Neural progenitor cell (in vitro differentiated cells): Measurements from ENCODE around the gene COL4A2. TPM values are rescaled to one million over a fixed set of nuclear protein-coding genes. Genes with fewer than 3 reads are reported as not detected.
A peak's percentile ranks its signal among the peaks of the same experiment; 100 is the strongest.

Experiments used
- DNase-seq: peaks from one replicate; pipeline ENCODE4 v3.0.0-alpha.2; 2016; ENCODE audit warnings: low spot score
- H2AFZ ChIP-seq: fragments of 200-600 bp; sonication (generic); replicated peaks from 2 replicates; pipeline ENCODE4 v1.6.1; 2016; ENCODE audit warnings: antibody characterized with exemption
- H3F3A ChIP-seq: fragments of 200-600 bp; sonication (generic); 2 replicates; pipeline ENCODE4 v1.6.1; 2016; ENCODE audit warnings: antibody characterized with exemption, low read depth
- H3K27ac ChIP-seq: fragments of 200-600 bp; sonication (generic); 2 replicates; pipeline ENCODE4 v1.5.1; 2016; ENCODE audit warnings: mild to moderate bottlenecking
- H3K27me3 ChIP-seq: fragments of 200-600 bp; sonication (generic); 2 replicates; pipeline ENCODE4 v1.6.1; 2016; ENCODE audit warnings: mild to moderate bottlenecking, moderate library complexity
- H3K36me3 ChIP-seq: fragments of 200-600 bp; sonication (generic); 2 replicates; pipeline ENCODE4 v1.5.1; 2016
- H3K4me1 ChIP-seq: fragments of 200-600 bp; sonication (generic); 2 replicates; pipeline ENCODE4 v1.6.1; 2016; ENCODE audit warnings: mixed run types
- H3K4me2 ChIP-seq: fragments of 200-600 bp; sonication (generic); 2 replicates; pipeline ENCODE4 v1.6.1; 2016
- H3K4me3 ChIP-seq: fragments of 200-600 bp; sonication (generic); 2 replicates; pipeline ENCODE4 v1.5.1; 2016
- H3K79me2 ChIP-seq: fragments of 200-600 bp; sonication (generic); 2 replicates; pipeline ENCODE4 v1.6.1; 2016; ENCODE audit warnings: low read depth
- H3K9ac ChIP-seq: fragments of 200-600 bp; sonication (generic); 2 replicates; pipeline ENCODE4 v1.6.1; 2016
- H3K9me3 ChIP-seq: fragments of 200-600 bp; sonication (generic); 2 replicates; pipeline ENCODE4 v1.5.1; 2016; ENCODE audit warnings: low read depth
- H4K20me1 ChIP-seq: fragments of 200-600 bp; sonication (generic); 2 replicates; pipeline ENCODE4 v1.6.1; 2016; ENCODE audit warnings: low read depth
- H3K27ac Mint-ChIP-seq: 3 replicates; pipeline ENCODE4 v1.8.0; 2021; ENCODE audit warnings: mixed read lengths
- H3K27me3 Mint-ChIP-seq: 2 replicates; pipeline ENCODE4 v1.8.0; 2022; ENCODE audit warnings: low read depth, mild to moderate bottlenecking, inconsistent platforms, moderate library complexity, mixed read lengths; ENCODE audit not compliant: insufficient read depth
- H3K36me3 Mint-ChIP-seq: 3 replicates; pipeline ENCODE4 v1.8.0; 2021; ENCODE audit warnings: mixed read lengths
- H3K4me1 Mint-ChIP-seq: 3 replicates; pipeline ENCODE4 v1.8.0; 2021; ENCODE audit warnings: mixed read lengths
- H3K4me3 Mint-ChIP-seq: 3 replicates; pipeline ENCODE4 v1.8.0; 2021; ENCODE audit warnings: mild to moderate bottlenecking, moderate library complexity, mixed read lengths
- H3K9me3 Mint-ChIP-seq: 3 replicates; pipeline ENCODE4 v1.8.0; 2020; ENCODE audit warnings: mixed read lengths
- EZH2 ChIP-seq: fragments of 200-600 bp; sonication (generic); IDR thresholded peaks from 2 replicates; pipeline ENCODE4 v1.6.1; 2017; ENCODE audit warnings: antibody characterized with exemption, mild to moderate bottlenecking, moderate library complexity
- EZH2phosphoT487 ChIP-seq: fragments of 200-600 bp; sonication (generic); IDR thresholded peaks from 2 replicates; pipeline ENCODE4 v1.6.1; 2017; ENCODE audit warnings: antibody characterized with exemption
- total RNA-seq: library from RNA; depleted of rRNA; stranded (reverse); fragments of >200 nt; gene quantifications from 2 replicates; pipeline ENCODE4 v1.2.3, GENCODE V29; 2015; ENCODE audit warnings: low replicate concordance
- TF ChIP-seq, protein P1 (sequence below): fragments of 200-600 bp; sonication (generic); IDR thresholded peaks from 2 replicates; pipeline ENCODE4 v1.5.1; 2017; ENCODE audit warnings: antibody characterized with exemption, mild to moderate bottlenecking

The COL4A2 gene
- total RNA-seq, 1 donor from 2014 or later, result 73.6 TPM

DNA sequence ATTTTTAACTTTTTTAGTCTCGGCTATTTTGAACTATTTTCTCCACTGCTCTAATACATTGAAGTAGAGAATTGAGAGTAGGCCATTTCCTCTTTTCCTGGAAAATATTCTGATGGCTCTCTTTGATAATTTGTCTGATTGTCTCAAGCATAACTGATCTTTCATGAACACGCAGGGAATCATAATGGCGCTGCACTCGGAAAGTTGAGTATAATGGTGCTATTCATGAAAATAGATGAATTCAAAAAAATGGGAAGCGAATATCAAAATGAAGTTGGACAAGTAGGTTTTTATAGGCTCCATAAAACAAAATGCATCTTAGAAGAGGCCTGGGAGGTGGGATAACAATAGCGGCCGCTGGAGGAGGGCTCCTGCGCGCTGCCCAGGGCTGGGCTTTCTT, 29.0 kb downstream of the COL4A2 start:
- Histone ChIP-seq H3K79me2 (peaks cover 56% of the 10 kb centered on the region), H3K9me3 (no peaks in the 10 kb centered on the region), H3K4me2 (no peak overlapping the region), H3K4me3 (no peak overlapping the region), H3F3A (peaks cover 27% of the 10 kb centered on the region), H3K36me3 (no peaks in the 10 kb centered on the region), H4K20me1 (peaks cover 45% of the 10 kb centered on the region), H3K27ac (no peak overlapping the region), H3K27me3 (no peaks in the 10 kb centered on the region), H2AFZ (no peak overlapping the region), H3K9ac (no peak overlapping the region), H3K4me1 (peaks cover 44% of the 10 kb centered on the region)
- H3K27me3 Mint-ChIP-seq, result peaks cover 3% of the 10 kb centered on the region
- TF ChIP-seq, protein P1, sequence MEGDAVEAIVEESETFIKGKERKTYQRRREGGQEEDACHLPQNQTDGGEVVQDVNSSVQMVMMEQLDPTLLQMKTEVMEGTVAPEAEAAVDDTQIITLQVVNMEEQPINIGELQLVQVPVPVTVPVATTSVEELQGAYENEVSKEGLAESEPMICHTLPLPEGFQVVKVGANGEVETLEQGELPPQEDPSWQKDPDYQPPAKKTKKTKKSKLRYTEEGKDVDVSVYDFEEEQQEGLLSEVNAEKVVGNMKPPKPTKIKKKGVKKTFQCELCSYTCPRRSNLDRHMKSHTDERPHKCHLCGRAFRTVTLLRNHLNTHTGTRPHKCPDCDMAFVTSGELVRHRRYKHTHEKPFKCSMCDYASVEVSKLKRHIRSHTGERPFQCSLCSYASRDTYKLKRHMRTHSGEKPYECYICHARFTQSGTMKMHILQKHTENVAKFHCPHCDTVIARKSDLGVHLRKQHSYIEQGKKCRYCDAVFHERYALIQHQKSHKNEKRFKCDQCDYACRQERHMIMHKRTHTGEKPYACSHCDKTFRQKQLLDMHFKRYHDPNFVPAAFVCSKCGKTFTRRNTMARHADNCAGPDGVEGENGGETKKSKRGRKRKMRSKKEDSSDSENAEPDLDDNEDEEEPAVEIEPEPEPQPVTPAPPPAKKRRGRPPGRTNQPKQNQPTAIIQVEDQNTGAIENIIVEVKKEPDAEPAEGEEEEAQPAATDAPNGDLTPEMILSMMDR, result no peak
- no peak for TF ChIP-seq EZH2
- peaks cover 44% of the 10 kb centered on the region for H3K4me1 Mint-ChIP-seq
- H3K27ac Mint-ChIP-seq, result peak overlapping the region; percentile 22
- H3K36me3 Mint-ChIP-seq, result peaks cover 53% of the 10 kb centered on the region
- H3K4me3 Mint-ChIP-seq, result no peak overlapping the region
- no peak for DNase-seq
- H3K9me3 Mint-ChIP-seq, result peaks cover 25% of the 10 kb centered on the region

DNA sequence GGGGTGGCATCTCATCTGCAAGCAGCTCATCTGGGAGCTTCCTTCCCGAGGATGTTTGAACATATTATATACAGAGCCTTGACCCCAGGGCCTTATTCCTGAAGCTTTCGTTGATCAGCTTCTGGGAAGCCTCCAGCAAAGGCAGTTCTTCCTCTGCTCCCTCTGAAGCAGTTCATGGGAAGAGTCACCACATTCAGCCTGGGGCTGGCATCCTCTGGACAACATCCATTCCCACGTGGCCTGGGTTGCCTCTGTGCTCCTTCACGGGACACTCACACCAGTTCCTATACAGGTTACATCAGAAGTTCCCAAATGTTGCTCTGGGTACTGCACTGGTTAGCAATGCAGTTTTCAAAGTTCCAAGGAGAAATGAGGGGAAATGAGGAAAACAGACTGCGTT, 29.6 kb downstream of the COL4A2 start:
- peaks cover 27% of the 10 kb centered on the region for H3F3A ChIP-seq

GRCh38 chr13:110337247-110337646, 30.2 kb downstream of the COL4A2 start:
- Mint-ChIP-seq H3K27me3 (peaks cover 3% of the 10 kb centered on the region), H3K9me3 (peaks cover 21% of the 10 kb centered on the region), H3K4me3 (no peak overlapping the region), H3K36me3 (peaks cover 48% of the 10 kb centered on the region), H3K27ac (peak overlapping the region; percentile 92), H3K4me1 (peaks cover 52% of the 10 kb centered on the region)
- Histone ChIP-seq H3F3A (peaks cover 27% of the 10 kb centered on the region), H4K20me1 (peaks cover 56% of the 10 kb centered on the region), H3K27me3 (no peaks in the 10 kb centered on the region), H3K4me2 (peak overlapping the region; percentile 67), H3K9me3 (no peaks in the 10 kb centered on the region), H3K9ac (no peak overlapping the region), H3K36me3 (no peaks in the 10 kb centered on the region), H3K4me1 (peaks cover 52% of the 10 kb centered on the region), H2AFZ (no peak overlapping the region), H3K79me2 (peaks cover 52% of the 10 kb centered on the region), H3K27ac (peak overlapping the region; percentile 89), H3K4me3 (no peak overlapping the region)
- TF ChIP-seq EZH2phosphoT487 (no peak), EZH2 (no peak)
- DNase-seq, result no peak

More for the DNA sequence above, 29.6 kb downstream of the COL4A2 start:
- Histone ChIP-seq H2AFZ (no peak overlapping the region), H3K79me2 (peaks cover 52% of the 10 kb centered on the region), H3K27ac (no peak overlapping the region), H3K27me3 (no peaks in the 10 kb centered on the region), H4K20me1 (peaks cover 50% of the 10 kb centered on the region), H3K4me2 (no peak overlapping the region), H3K9me3 (no peaks in the 10 kb centered on the region), H3K4me1 (peaks cover 46% of the 10 kb centered on the region), H3K4me3 (no peak overlapping the region), H3K36me3 (no peaks in the 10 kb centered on the region), H3K9ac (no peak overlapping the region)
- no peak for DNase-seq
- no peak overlapping the region for H3K27ac Mint-ChIP-seq
- H3K4me1 Mint-ChIP-seq, result peaks cover 49% of the 10 kb centered on the region
- H3K9me3 Mint-ChIP-seq, result peaks cover 21% of the 10 kb centered on the region
- peaks cover 3% of the 10 kb centered on the region for H3K27me3 Mint-ChIP-seq
- no peak overlapping the region for H3K4me3 Mint-ChIP-seq
- no peak for TF ChIP-seq EZH2
- H3K36me3 Mint-ChIP-seq, result peaks cover 49% of the 10 kb centered on the region

DNA sequence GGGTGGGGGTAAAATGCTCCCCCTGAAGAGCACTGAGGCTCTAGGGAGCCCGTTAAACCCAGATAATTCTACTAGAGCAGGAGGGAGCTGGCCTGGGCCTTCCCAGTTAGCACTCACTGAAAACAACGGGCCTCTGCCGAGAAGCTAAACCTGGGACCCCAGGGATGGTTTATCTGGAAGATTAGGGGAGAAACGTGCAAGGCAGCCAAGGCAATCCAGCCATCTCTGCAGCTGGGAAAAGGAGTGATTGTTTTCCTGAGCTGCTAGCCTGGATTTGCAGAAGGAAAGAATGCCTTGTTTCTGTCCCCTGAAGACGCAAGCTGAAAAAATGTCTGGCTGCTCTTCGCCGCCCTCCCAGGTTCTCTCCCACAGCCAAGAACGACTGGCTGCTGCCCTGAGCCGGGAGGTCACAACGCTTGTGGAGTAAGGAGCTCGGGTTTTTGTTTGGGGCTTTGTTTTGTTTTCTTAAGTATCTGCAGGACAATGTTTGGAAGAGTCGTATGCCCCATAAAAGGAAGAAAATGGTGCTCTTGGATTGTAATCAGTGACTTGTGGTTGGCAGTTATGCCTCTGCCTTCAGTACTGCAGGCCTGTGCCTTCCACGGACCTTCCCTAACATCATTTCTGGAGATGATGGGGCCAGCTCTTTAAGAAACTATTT, 31.5 kb downstream of the COL4A2 start:
- H3K27ac Mint-ChIP-seq, result peak overlapping the region; percentile 98
- no peak overlapping the region for H2AFZ ChIP-seq

More for the DNA sequence above, 31.5 kb downstream of the COL4A2 start:
- no peaks in the 10 kb centered on the region for H3K36me3 ChIP-seq
- peak overlapping the region; percentile 67 for H3K4me2 ChIP-seq
- no peaks in the 10 kb centered on the region for H3K27me3 ChIP-seq
- Mint-ChIP-seq H3K27me3 (peaks cover 3% of the 10 kb centered on the region), H3K4me3 (peak overlapping the region; percentile 63), H3K36me3 (peaks cover 39% of the 10 kb centered on the region), H3K4me1 (peaks cover 52% of the 10 kb centered on the region), H3K9me3 (peaks cover 19% of the 10 kb centered on the region)
- H3K4me1 ChIP-seq, result peaks cover 57% of the 10 kb centered on the region
- H3K79me2 ChIP-seq, result peaks cover 57% of the 10 kb centered on the region
- H3K9ac ChIP-seq, result no peak overlapping the region
- H4K20me1 ChIP-seq, result peaks cover 66% of the 10 kb centered on the region
- peak overlapping the region; percentile 20 for H3K4me3 ChIP-seq
- TF ChIP-seq EZH2 (no peak), EZH2phosphoT487 (no peak)
- TF ChIP-seq, protein P1, result no peak
- no peaks in the 10 kb centered on the region for H3K9me3 ChIP-seq
- H3F3A ChIP-seq, result peaks cover 27% of the 10 kb centered on the region
- DNase-seq, result peak; percentile 70
- peak overlapping the region; percentile 89 for H3K27ac ChIP-seq
